Osteoblast (primary cell): ENCODE data around the gene PRKCB. TPM values are rescaled to one million over a fixed set of nuclear protein-coding genes. Genes with fewer than 3 reads are reported as not detected.
"Not testable (repeated sequence)": the region's sequence is repeated elsewhere in the genome, so short reads cannot be mapped to it uniquely, and the experiment has no call there.

Experiments
- DNase-seq: peaks from one replicate; pipeline ENCODE4 v3.0.0; 2011; ENCODE audit warnings: low spot score, mixed read lengths; ENCODE audit not compliant: insufficient read length; ENCODE audit errors: missing footprints
- H2AFZ ChIP-seq: 2 replicates; pipeline ENCODE4 v1.6.0; 2011; ENCODE audit warnings: mild to moderate bottlenecking, low read length
- H3K27ac ChIP-seq: 2 replicates; pipeline ENCODE4 v1.5.1; 2011; ENCODE audit warnings: mild to moderate bottlenecking, low read depth, low read length, moderate library complexity
- H3K27me3 ChIP-seq: 2 replicates; pipeline ENCODE4 v1.6.0; 2012; ENCODE audit warnings: mild to moderate bottlenecking, control low read depth, inconsistent platforms, low read length, moderate library complexity; ENCODE audit not compliant: insufficient read depth
- H3K36me3 ChIP-seq: 2 replicates; pipeline ENCODE4 v1.5.1; 2011; ENCODE audit warnings: mild to moderate bottlenecking, low read length, control low read depth, moderate library complexity; ENCODE audit not compliant: insufficient read depth
- H3K4me1 ChIP-seq: 2 replicates; pipeline ENCODE4 v1.5.1; 2011; ENCODE audit warnings: mild to moderate bottlenecking, low read length, control low read depth, moderate library complexity; ENCODE audit not compliant: insufficient read depth
- H3K4me2 ChIP-seq: 2 replicates; pipeline ENCODE4 v1.6.0; 2011; ENCODE audit warnings: mild to moderate bottlenecking, low read length; ENCODE audit not compliant: insufficient read depth
- H3K4me3 ChIP-seq: fragments of 200-600 bp; sonication (generic); 3 replicates; pipeline ENCODE4 v1.5.1; 2012; ENCODE audit warnings: mild to moderate bottlenecking, low read length, inconsistent platforms; ENCODE audit not compliant: insufficient read depth
- H3K79me2 ChIP-seq: 2 replicates; pipeline ENCODE4 v1.6.0; 2012; ENCODE audit warnings: mild to moderate bottlenecking, low read length, control low read depth, inconsistent platforms; ENCODE audit not compliant: insufficient read depth
- H3K9me3 ChIP-seq: 2 replicates; pipeline ENCODE4 v1.5.1; 2011; ENCODE audit warnings: low read depth, low read length, control low read depth
- H4K20me1 ChIP-seq: 2 replicates; pipeline ENCODE4 v1.6.0; 2012; ENCODE audit warnings: mild to moderate bottlenecking, low read length, control low read depth; ENCODE audit not compliant: insufficient read depth
- total RNA-seq: library from RNA; depleted of rRNA; stranded (reverse); fragments of >200 nt; gene quantifications from 2 replicates; pipeline ENCODE4 v1.2.3, GENCODE V29; 2012
- TF ChIP-seq, protein P1 (sequence below): IDR thresholded peaks from 2 replicates; pipeline ENCODE4 v1.5.1; 2011; ENCODE audit warnings: mild to moderate bottlenecking, low read depth, low read length, moderate library complexity; ENCODE audit errors: extremely low read depth

The PRKCB gene
- total RNA-seq, 1 donor, result under 0.01 TPM

DNA sequence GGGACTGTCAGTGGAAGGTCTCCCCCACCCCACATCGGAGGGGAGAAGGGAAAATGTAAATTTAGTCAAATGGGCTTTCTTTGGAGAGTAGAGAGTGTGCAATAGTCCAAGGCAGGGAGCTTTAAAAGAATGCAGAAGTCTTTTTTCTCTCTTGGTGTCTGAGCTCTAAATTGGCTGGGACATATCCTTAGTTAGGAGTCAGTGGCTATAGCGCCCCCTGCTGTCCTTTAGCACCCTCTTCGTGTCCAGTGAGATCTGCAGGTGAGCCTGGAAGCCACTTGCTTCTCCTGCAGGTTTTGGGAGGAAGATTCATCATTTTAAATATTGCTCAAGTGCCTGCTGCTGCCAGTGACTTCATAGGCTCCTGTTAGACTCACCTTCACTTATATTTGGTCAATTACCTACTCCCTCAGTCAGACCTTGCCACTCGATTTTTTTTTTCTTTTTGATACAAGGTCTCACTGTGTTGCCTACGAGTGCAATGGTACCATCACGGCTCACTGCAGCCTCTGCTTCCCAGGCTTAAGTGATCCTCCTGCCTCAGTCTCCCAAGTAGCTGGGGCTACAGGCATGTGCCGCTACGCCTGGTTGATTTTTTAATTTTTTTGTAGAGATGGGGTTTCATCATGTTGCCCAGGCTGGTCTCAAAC lies 174.8 kb downstream of the PRKCB start:
- Histone ChIP-seq H3K27ac (no peak overlapping the region), H3K27me3 (no peaks in the 10 kb centered on the region), H2AFZ (no peak overlapping the region), H3K9me3 (no peaks in the 10 kb centered on the region), H3K36me3 (no peaks in the 10 kb centered on the region), H4K20me1 (no peaks in the 10 kb centered on the region), H3K79me2 (no peaks in the 10 kb centered on the region), H3K4me3 (no peak overlapping the region), H3K4me2 (no peak overlapping the region), H3K4me1 (no peaks in the 10 kb centered on the region)
- DNase-seq, result no peak
- TF ChIP-seq, protein P1, sequence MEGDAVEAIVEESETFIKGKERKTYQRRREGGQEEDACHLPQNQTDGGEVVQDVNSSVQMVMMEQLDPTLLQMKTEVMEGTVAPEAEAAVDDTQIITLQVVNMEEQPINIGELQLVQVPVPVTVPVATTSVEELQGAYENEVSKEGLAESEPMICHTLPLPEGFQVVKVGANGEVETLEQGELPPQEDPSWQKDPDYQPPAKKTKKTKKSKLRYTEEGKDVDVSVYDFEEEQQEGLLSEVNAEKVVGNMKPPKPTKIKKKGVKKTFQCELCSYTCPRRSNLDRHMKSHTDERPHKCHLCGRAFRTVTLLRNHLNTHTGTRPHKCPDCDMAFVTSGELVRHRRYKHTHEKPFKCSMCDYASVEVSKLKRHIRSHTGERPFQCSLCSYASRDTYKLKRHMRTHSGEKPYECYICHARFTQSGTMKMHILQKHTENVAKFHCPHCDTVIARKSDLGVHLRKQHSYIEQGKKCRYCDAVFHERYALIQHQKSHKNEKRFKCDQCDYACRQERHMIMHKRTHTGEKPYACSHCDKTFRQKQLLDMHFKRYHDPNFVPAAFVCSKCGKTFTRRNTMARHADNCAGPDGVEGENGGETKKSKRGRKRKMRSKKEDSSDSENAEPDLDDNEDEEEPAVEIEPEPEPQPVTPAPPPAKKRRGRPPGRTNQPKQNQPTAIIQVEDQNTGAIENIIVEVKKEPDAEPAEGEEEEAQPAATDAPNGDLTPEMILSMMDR, result peak; percentile 72

DNA sequence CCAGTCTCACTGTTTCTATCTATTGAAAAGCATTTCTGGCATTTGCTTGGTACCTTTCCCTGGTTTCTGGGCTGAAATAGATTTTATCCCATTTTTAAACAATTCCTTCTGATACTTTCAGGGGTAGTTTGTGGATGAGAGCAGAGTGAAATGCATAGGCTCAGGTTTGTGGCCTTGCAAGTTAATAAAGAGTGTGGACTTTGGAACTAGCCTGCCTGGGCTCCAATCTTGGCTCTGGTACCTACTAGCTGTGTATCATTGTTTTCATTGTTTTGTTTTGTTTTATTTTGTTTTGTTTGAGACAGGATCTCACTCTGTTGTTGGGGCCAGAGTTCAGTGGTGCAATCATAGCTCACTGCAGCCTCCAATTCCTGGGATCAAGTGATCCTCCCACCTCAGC lies 175.5 kb downstream of the PRKCB start:
- no peaks in the 10 kb centered on the region for H3K27me3 ChIP-seq
- no peaks in the 10 kb centered on the region for H4K20me1 ChIP-seq
- H3K27ac ChIP-seq, result no peak overlapping the region
- H3K4me3 ChIP-seq, result no peak overlapping the region
- H2AFZ ChIP-seq, result no peak overlapping the region
- no peaks in the 10 kb centered on the region for H3K9me3 ChIP-seq
- H3K4me1 ChIP-seq, result no peaks in the 10 kb centered on the region
- H3K79me2 ChIP-seq, result no peaks in the 10 kb centered on the region
- TF ChIP-seq, protein P1, result no peak
- no peaks in the 10 kb centered on the region for H3K36me3 ChIP-seq
- no peak overlapping the region for H3K4me2 ChIP-seq
- DNase-seq, result no peak

DNA sequence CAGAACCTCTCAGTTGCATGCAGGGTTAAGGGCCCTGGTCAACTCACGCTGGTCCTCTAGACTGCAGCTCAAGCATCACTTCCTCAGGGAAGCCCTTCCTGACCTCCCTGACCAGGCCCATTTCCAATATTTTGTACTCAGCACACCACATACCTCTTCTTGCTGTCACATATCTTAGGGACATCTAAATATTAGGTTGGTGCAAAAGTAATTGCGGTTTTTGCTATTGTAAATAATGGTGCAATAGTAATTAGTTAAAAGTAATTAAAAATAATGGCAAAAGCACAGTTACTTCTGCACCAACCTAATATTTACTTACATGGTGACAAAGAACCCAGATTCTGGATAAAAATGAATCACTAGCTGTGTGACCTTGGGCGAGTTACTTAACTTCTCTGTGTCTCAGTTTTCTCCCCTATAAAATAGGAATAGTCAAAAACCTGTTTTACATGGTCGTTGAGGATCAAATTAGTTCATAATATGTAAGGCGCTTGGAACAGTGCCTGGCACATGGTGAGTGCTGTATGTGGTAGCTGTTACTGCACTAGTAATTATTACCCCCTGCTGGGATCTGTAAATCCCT lies 177.4 kb downstream of the PRKCB start:
- TF ChIP-seq, protein P1, result no peak
- Histone ChIP-seq H3K4me1 (no peaks in the 10 kb centered on the region), H3K36me3 (no peaks in the 10 kb centered on the region), H4K20me1 (no peaks in the 10 kb centered on the region), H3K4me2 (no peak overlapping the region), H3K79me2 (no peaks in the 10 kb centered on the region), H3K27ac (no peak overlapping the region), H3K4me3 (no peak overlapping the region), H2AFZ (no peak overlapping the region), H3K9me3 (no peaks in the 10 kb centered on the region), H3K27me3 (no peaks in the 10 kb centered on the region)
- no peak for DNase-seq

DNA sequence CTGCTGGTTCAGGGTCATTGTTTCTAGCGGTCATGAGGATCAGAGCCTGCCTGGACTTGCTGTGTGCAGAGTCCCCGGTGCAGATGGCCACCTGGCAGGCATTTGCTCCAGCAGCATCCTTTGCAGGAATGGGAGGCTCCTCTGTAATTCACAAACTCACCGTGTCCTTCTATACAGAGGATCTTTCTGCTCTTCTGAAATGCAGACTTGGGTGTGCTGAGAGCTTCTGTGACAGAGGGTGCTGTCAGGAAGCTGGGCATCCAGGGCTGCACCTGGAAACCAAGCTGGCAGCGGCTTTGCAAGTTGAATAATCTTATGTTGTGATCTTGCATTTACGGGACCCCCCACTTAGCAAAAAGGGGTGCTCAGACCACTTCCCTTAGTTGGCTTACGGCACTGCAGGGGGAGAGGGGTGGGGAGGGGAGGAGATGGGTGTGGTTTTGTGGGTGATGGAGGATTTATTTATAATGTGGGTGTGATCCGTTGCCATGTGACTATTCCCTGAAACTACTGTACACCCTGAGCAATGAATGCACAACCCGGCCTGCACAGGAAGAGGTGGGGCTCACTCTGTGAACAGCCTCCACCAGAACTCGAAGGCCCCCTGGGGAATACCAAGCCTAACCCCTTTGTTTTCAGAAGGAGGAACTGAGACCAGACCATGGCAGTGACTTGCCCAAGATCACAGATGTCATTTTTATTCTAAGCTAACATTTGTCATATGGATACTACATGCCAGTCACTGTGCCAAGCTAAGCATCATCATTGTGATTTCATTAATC lies 178.3 kb downstream of the PRKCB start:
- H3K79me2 ChIP-seq, result no peaks in the 10 kb centered on the region
- H2AFZ ChIP-seq, result no peak overlapping the region
- TF ChIP-seq, protein P1, result no peak
- no peak overlapping the region for H3K27ac ChIP-seq
- H3K9me3 ChIP-seq, result no peaks in the 10 kb centered on the region
- H4K20me1 ChIP-seq, result no peaks in the 10 kb centered on the region
- no peaks in the 10 kb centered on the region for H3K36me3 ChIP-seq
- H3K4me1 ChIP-seq, result no peaks in the 10 kb centered on the region
- H3K4me2 ChIP-seq, result no peak overlapping the region
- no peak for DNase-seq
- H3K4me3 ChIP-seq, result no peak overlapping the region
- H3K27me3 ChIP-seq, result no peaks in the 10 kb centered on the region

DNA sequence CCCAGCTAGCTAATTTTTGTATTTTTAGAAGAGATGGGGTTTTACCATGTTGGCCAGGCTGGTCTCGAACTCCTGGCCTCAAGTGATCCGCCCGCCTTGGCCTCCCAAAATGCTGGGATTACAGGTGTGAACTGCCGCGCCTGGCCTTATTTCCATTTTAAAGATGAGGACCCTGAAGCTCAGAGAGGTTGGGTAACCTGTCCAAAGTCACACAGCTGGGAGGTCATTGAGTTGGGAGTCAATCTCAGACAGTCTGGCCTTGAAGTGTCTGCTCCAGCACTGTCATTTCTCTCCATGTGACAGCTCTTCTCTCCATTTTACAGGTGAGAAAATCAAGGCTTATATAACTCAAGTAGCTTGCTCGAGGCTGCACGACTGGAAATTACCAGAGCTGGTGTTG lies 179.2 kb downstream of the PRKCB start:
- H3K79me2 ChIP-seq, H3K4me1 ChIP-seq, H2AFZ ChIP-seq, DNase-seq, H3K27ac ChIP-seq, H3K27me3 ChIP-seq, H4K20me1 ChIP-seq, H3K9me3 ChIP-seq, H3K4me2 ChIP-seq, H3K4me3 ChIP-seq, H3K36me3 ChIP-seq: not testable (repeated sequence)
